ENCODE results near the gene TIPARP. TPM values are rescaled to one million over a fixed set of nuclear protein-coding genes. Genes with fewer than 3 reads are reported as not detected.

TIPARP gene
- total and polyA plus RNA-seq, 2 experiments from 2014 or later = 4.5 to 6.9 TPM

GRCh38 chr3:156670077-156670476, 4.3 kb upstream of the TIPARP start:
- Mint-ChIP-seq H3K27ac (no peak overlapping the region), H3K27me3 (ENCODE audit: insufficient read depth, low read depth, poor library complexity) (peaks cover 3% of the 10 kb centered on the region), H3K4me1 (peaks cover 20% of the 10 kb centered on the region), H3K9me3 (no peaks in the 10 kb centered on the region), H3K4me3 (no peak overlapping the region), H3K36me3 (ENCODE audit: low read depth) (no peaks in the 10 kb centered on the region)
- Histone ChIP-seq H3F3A (replicated peaks; ENCODE audit: low read depth) (0 out of 2 replicates have a peak, but pooled peaks cover 3% of the 10 kb centered on the region), H3K4me3 (no peak overlapping the region), H3K79me2 (replicated peaks; ENCODE audit: insufficient read depth) (no peaks in the 10 kb centered on the region), H2AFZ (no peak overlapping the region), H3K4me1 (ENCODE audit: insufficient read depth) (peaks cover 11% of the 10 kb centered on the region; the same call in 1 of the 2 replicates), H3K27me3 (ENCODE audit: insufficient read depth) (peaks cover 5% of the 10 kb centered on the region; the same call in 1 of the 2 replicates), H3K9me2 (ENCODE audit: insufficient read depth) (no peaks in the 10 kb centered on the region), H3K27ac (ENCODE audit: low read depth) (no peak overlapping the region), H3K36me3 (ENCODE audit: insufficient read depth) (no peaks in the 10 kb centered on the region), H3K4me2 (no peak overlapping the region), H4K20me1 (replicated peaks; ENCODE audit: insufficient read depth) (no peaks in the 10 kb centered on the region)
- TF ChIP-seq, protein P1, sequence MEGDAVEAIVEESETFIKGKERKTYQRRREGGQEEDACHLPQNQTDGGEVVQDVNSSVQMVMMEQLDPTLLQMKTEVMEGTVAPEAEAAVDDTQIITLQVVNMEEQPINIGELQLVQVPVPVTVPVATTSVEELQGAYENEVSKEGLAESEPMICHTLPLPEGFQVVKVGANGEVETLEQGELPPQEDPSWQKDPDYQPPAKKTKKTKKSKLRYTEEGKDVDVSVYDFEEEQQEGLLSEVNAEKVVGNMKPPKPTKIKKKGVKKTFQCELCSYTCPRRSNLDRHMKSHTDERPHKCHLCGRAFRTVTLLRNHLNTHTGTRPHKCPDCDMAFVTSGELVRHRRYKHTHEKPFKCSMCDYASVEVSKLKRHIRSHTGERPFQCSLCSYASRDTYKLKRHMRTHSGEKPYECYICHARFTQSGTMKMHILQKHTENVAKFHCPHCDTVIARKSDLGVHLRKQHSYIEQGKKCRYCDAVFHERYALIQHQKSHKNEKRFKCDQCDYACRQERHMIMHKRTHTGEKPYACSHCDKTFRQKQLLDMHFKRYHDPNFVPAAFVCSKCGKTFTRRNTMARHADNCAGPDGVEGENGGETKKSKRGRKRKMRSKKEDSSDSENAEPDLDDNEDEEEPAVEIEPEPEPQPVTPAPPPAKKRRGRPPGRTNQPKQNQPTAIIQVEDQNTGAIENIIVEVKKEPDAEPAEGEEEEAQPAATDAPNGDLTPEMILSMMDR (conservative IDR thresholded peaks at IDR 0.05; ENCODE audit: low read depth in 2 of 2) = no peak
- TF ChIP-seq ZNF331 (CRISPR knock-in tag; IDR thresholded peaks at IDR 0.05; ENCODE audit: low read depth) (no peak), JUNB (IDR thresholded peaks at IDR 0.05; ENCODE audit: unreplicated experiment) (no peak), ZNF114 (CRISPR knock-in tag; IDR thresholded peaks at IDR 0.05) (no peak)
- TF ChIP-seq, protein P2, sequence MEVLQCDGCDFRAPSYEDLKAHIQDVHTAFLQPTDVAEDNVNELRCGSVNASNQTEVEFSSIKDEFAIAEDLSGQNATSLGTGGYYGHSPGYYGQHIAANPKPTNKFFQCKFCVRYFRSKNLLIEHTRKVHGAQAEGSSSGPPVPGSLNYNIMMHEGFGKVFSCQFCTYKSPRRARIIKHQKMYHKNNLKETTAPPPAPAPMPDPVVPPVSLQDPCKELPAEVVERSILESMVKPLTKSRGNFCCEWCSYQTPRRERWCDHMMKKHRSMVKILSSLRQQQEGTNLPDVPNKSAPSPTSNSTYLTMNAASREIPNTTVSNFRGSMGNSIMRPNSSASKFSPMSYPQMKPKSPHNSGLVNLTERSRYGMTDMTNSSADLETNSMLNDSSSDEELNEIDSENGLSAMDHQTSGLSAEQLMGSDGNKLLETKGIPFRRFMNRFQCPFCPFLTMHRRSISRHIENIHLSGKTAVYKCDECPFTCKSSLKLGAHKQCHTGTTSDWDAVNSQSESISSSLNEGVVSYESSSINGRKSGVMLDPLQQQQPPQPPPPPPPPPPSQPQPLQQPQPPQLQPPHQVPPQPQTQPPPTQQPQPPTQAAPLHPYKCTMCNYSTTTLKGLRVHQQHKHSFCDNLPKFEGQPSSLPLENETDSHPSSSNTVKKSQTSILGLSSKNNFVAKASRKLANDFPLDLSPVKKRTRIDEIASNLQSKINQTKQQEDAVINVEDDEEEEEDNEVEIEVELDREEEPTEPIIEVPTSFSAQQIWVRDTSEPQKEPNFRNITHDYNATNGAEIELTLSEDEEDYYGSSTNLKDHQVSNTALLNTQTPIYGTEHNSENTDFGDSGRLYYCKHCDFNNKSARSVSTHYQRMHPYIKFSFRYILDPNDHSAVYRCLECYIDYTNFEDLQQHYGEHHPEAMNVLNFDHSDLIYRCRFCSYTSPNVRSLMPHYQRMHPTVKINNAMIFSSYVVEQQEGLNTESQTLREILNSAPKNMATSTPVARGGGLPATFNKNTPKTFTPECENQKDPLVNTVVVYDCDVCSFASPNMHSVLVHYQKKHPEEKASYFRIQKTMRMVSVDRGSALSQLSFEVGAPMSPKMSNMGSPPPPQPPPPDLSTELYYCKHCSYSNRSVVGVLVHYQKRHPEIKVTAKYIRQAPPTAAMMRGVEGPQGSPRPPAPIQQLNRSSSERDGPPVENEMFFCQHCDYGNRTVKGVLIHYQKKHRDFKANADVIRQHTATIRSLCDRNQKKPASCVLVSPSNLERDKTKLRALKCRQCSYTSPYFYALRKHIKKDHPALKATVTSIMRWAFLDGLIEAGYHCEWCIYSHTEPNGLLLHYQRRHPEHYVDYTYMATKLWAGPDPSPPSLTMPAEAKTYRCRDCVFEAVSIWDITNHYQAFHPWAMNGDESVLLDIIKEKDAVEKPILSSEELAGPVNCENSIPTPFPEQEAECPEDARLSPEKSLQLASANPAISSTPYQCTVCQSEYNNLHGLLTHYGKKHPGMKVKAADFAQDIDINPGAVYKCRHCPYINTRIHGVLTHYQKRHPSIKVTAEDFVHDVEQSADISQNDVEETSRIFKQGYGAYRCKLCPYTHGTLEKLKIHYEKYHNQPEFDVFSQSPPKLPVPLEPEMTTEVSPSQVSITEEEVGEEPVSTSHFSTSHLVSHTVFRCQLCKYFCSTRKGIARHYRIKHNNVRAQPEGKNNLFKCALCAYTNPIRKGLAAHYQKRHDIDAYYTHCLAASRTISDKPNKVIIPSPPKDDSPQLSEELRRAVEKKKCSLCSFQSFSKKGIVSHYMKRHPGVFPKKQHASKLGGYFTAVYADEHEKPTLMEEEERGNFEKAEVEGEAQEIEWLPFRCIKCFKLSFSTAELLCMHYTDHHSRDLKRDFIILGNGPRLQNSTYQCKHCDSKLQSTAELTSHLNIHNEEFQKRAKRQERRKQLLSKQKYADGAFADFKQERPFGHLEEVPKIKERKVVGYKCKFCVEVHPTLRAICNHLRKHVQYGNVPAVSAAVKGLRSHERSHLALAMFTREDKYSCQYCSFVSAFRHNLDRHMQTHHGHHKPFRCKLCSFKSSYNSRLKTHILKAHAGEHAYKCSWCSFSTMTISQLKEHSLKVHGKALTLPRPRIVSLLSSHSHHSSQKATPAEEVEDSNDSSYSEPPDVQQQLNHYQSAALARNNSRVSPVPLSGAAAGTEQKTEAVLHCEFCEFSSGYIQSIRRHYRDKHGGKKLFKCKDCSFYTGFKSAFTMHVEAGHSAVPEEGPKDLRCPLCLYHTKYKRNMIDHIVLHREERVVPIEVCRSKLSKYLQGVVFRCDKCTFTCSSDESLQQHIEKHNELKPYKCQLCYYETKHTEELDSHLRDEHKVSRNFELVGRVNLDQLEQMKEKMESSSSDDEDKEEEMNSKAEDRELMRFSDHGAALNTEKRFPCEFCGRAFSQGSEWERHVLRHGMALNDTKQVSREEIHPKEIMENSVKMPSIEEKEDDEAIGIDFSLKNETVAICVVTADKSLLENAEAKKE (CRISPR knock-in tag; IDR thresholded peaks at IDR 0.05) = no peak
- no peak for ATAC-seq
- DNase-seq (ENCODE audit: low spot score) = no peak

Data from GM23338 (cell line).